PC-9 (cell line): ENCODE data around the gene USE1. TPM values are rescaled to one million over a fixed set of nuclear protein-coding genes. Genes with fewer than 3 reads are reported as not detected.
A peak's percentile ranks its signal among the peaks of the same experiment; 100 is the strongest.

Source experiments
- BruUV-seq: library from RNA; stranded (reverse); fragments of 400-500 nt; replicated peaks from 2 replicates; lab custom pipeline; 2021; lab: Mats Ljungman, UMichigan
- CTCF ChIA-PET: fragments of 300-600 bp; sonication (Branson Sonifier 250); formaldehyde crosslinking; loops from one replicate; lab custom pipeline; 2022; ENCODE audit warnings: antibody characterized with exemption; lab: Charles Lee
- POLR2A ChIA-PET: fragments of 300-600 bp; sonication (Branson Sonifier 250); formaldehyde crosslinking; loops from one replicate; lab custom pipeline; 2022; ENCODE audit warnings: antibody characterized with exemption; ENCODE audit not compliant: unreplicated experiment; lab: Charles Lee
- DNase-seq, 2 experiments: peaks; one replicate each; pipeline versions ENCODE4 v3.0.0 to v3.0.0-alpha.2; 2015 to 2022; ENCODE audit warnings: mixed read lengths in 1 of 2
- H2AFZ ChIP-seq: fragments of 200-600 bp; sonication (generic); 2 replicates; pipeline ENCODE4 v1.8.1; 2017; ENCODE audit warnings: antibody characterized with exemption
- H3F3A ChIP-seq: fragments of 200-600 bp; sonication (generic); 2 replicates; pipeline ENCODE4 v1.8.1; 2017; ENCODE audit warnings: antibody characterized with exemption, mild to moderate bottlenecking, low read depth; ENCODE audit not compliant: insufficient read depth
- H3K27ac ChIP-seq: fragments of 200-600 bp; sonication (generic); 2 replicates; pipeline ENCODE4 v1.6.1; 2016; ENCODE audit warnings: mixed run types
- H3K27me3 ChIP-seq: fragments of 200-600 bp; sonication (generic); 2 replicates; pipeline ENCODE4 v1.6.1; 2016; ENCODE audit warnings: low read depth, mixed run types; ENCODE audit not compliant: insufficient read depth
- H3K36me3 ChIP-seq: fragments of 200-600 bp; sonication (generic); 2 replicates; pipeline ENCODE4 v1.6.1; 2016; ENCODE audit warnings: low read depth, mixed run types
- H3K4me1 ChIP-seq: fragments of 200-600 bp; sonication (generic); replicated peaks from 2 replicates; pipeline ENCODE4 v1.6.1; 2016; ENCODE audit warnings: mixed run types; ENCODE audit not compliant: insufficient read depth
- H3K4me2 ChIP-seq: fragments of 200-600 bp; sonication (generic); 2 replicates; pipeline ENCODE4 v1.6.1; 2017; ENCODE audit warnings: mixed run types
- H3K4me3 ChIP-seq: fragments of 200-600 bp; sonication (generic); 2 replicates; pipeline ENCODE4 v1.6.1; 2016; ENCODE audit warnings: mixed run types
- H3K79me2 ChIP-seq: fragments of 200-600 bp; sonication (generic); 2 replicates; pipeline ENCODE4 v1.6.1; 2017; ENCODE audit warnings: low read depth, mixed run types
- H3K9me2 ChIP-seq: fragments of 200-600 bp; sonication (generic); 2 replicates; pipeline ENCODE4 v1.8.1; 2017; ENCODE audit warnings: mild to moderate bottlenecking; ENCODE audit not compliant: insufficient read depth
- H3K9me3 ChIP-seq: fragments of 200-600 bp; sonication (generic); 2 replicates; pipeline ENCODE4 v1.8.1; 2016; ENCODE audit warnings: low read depth; ENCODE audit not compliant: insufficient read depth
- H4K20me1 ChIP-seq: fragments of 200-600 bp; sonication (generic); 2 replicates; pipeline ENCODE4 v1.8.1; 2017; ENCODE audit not compliant: insufficient read depth
- CTCF ChIP-seq: fragments of 200-600 bp; sonication (generic); conservative IDR thresholded peaks from 2 replicates; pipeline ENCODE4 v1.6.1; 2017; ENCODE audit warnings: mixed run types, antibody characterized with exemption, mild to moderate bottlenecking, moderate library complexity
- EZH2 ChIP-seq: fragments of 200-600 bp; sonication (generic); IDR thresholded peaks from 2 replicates; pipeline ENCODE4 v1.8.0; 2017; ENCODE audit warnings: antibody characterized with exemption, low read depth
- intact Hi-C: fragments of 100-400 bp; cut with micrococcal nuclease; formaldehyde crosslinking; loops from one replicate; pipeline ENCODE4 v1.10.0; 2022; ENCODE audit not compliant: unreplicated experiment
- total RNA-seq: library from RNA; stranded (reverse); gene quantifications from 2 replicates; pipeline ENCODE4 v1.2.3, GENCODE V29; 2021

USE1 gene
- total RNA-seq, 1 experiment from 2014 or later, result 19.8 TPM

- peak in 1 of 2 experiments; percentile 32 for DNase-seq
- Histone ChIP-seq H3K27me3 (no peaks in the 10 kb centered on the region), H3K9me3 (no peaks in the 10 kb centered on the region), H3K4me1 (peaks cover 28% of the 10 kb centered on the region), H2AFZ (no peak overlapping the region), H3K36me3 (no peaks in the 10 kb centered on the region), H3K4me2 (no peak overlapping the region), H3K27ac (no peak overlapping the region), H3F3A (peaks cover 32% of the 10 kb centered on the region), H3K9me2 (no peaks in the 10 kb centered on the region), H4K20me1 (no peaks in the 10 kb centered on the region), H3K79me2 (peaks cover 14% of the 10 kb centered on the region), H3K4me3 (no peak overlapping the region)
- CTCF ChIA-PET, result no interaction called here
- BruUV-seq, result no TSS peak
- TF ChIP-seq CTCF (no peak), EZH2 (no peak)
- POLR2A ChIA-PET, result no interaction called here
- intact Hi-C loops, result loop anchor here (5.0 kb wide), 1 partner anchor 37 kb away; the partner anchor contains the start of gene OCEL1
These were observed 48.8 kb downstream of the USE1 start for GRCh38 chr19:17263712-17264640.

- BruUV-seq, result no TSS peak
- Histone ChIP-seq H3K27me3 (no peaks in the 10 kb centered on the region), H3K9me3 (no peaks in the 10 kb centered on the region), H3K79me2 (peaks cover 17% of the 10 kb centered on the region), H3K4me1 (peaks cover 28% of the 10 kb centered on the region), H3K9me2 (no peaks in the 10 kb centered on the region), H3F3A (peaks cover 32% of the 10 kb centered on the region), H4K20me1 (no peaks in the 10 kb centered on the region), H3K27ac (peak within 1 kb of the TSS; percentile 70), H3K36me3 (0 out of 2 replicates have a peak, but pooled peaks cover 3% of the 10 kb centered on the region), H3K4me3 (no peak within 1 kb of the TSS), H2AFZ (no peak within 1 kb of the TSS), H3K4me2 (peak within 1 kb of the TSS; percentile 34; the same call in 1 of the 2 replicates)
- intact Hi-C loops, result loop anchor here (5.0 kb wide), 1 partner anchor 37 kb away; the partner anchor contains the start of gene OCEL1
- peak in 1 of 2 experiments; percentile 34 for DNase-seq
- TF ChIP-seq EZH2 (no peak), CTCF (no peak)
- CTCF ChIA-PET, result interaction anchor here (1.0 kb wide), 1 partner anchor 22 kb away, joined by 9 read pairs; no protein-coding TSS in a partner anchor
- POLR2A ChIA-PET, result interaction anchor here (0.6 kb wide), 1 partner anchor 9 kb away, joined by 3 read pairs; no protein-coding TSS in a partner anchor
These were observed 49.5 kb downstream of the USE1 start, which contains the start of gene USHBP1 for GRCh38 chr19:17264641-17264979. Gene USHBP1, minus strand, starts transcription at chr19:17264745. Its CDS starts 446 bp downstream, at chr19:17264299.

- Histone ChIP-seq H3K4me1 (peaks cover 26% of the 10 kb centered on the region), H3K27ac (peak overlapping the region; percentile 70), H3K4me2 (peak overlapping the region; percentile 34), H2AFZ (no peak overlapping the region; the same call in 1 of the 2 replicates), H3K4me3 (no peak overlapping the region), H3K9me3 (no peaks in the 10 kb centered on the region), H4K20me1 (no peaks in the 10 kb centered on the region), H3K79me2 (peaks cover 17% of the 10 kb centered on the region), H3F3A (peaks cover 32% of the 10 kb centered on the region), H3K27me3 (no peaks in the 10 kb centered on the region), H3K36me3 (peaks cover 5% of the 10 kb centered on the region; the same call in 1 of the 2 replicates), H3K9me2 (no peaks in the 10 kb centered on the region)
- ChIA-PET POLR2A (interaction anchor here (1.4 kb wide), 1 partner anchor 17 kb away, joined by 8 read pairs; no protein-coding TSS in a partner anchor), CTCF (interaction anchor here (0.6 to 0.7 kb wide), 2 partner anchors 8 to 16 kb away, joined by 3 to 6 read pairs; no protein-coding TSS in a partner anchor)
- intact Hi-C loops, result no loop called here
- DNase-seq, result peak in 1 of 2 experiments; percentile 97
- TF ChIP-seq EZH2, result no peak
- TF ChIP-seq CTCF, result no peak
- no TSS peak for BruUV-seq
These were observed 50.9 kb downstream of the USE1 start for GRCh38 chr19:17266026-17266425.
